ENCODE data around the gene NR2F1. TPM values are rescaled to one million over a fixed set of nuclear protein-coding genes. Genes with fewer than 3 reads are reported as not detected.

Gene NR2F1
- total RNA-seq, 2 experiments from 2014 or later, result not detected

DNA sequence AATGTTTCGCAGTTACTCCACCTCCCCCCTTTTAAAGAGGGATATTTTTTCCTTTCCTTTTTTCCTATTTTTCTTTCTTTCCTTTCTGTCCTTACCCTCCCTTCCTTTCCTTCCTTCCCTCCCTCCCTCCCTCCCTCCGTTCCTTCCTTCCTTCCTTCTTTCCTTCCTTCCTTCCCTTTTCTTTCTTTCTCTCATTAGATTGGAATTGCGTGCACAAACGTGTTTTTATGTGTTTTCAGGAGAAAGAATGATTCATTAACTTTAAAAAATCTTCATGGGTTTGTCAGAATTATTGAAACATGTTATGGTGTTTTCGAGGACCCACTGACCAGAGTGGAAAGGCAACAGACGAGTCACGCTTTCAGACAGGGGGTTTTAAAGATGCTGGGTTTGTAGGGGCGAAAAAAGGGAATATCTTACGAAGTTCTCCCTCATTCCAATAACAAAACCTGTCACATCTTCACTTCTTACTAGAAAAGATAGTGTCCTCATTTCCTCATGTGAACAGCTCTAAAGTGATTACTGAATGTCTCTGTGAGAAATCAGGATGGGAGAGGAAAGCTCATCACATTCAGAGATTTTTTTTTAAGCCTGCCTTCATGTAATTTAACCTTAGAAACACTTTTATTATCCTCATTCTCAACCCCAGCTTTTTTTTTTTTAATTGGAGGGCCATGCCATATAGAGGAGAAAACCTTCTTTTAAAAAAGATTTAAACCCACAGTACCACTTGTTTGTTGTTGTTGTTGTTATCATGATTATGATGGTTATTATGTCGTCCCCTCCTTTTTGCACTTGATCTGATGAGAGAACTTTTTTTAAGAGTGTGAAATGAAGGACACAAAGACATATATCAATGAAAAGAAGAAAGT lies 21.9 kb downstream of the NR2F1 start:
- Mint-ChIP-seq H3K27ac (no peak overlapping the region), H3K4me3 (no peak overlapping the region), H3K36me3 (peaks cover 5% of the 10 kb centered on the region), H3K27me3 (peaks cover 57% of the 10 kb centered on the region), H3K4me1 (peaks cover 17% of the 10 kb centered on the region), H3K9me3 (peaks cover 1% of the 10 kb centered on the region)
- no peak for DNase-seq

DNA sequence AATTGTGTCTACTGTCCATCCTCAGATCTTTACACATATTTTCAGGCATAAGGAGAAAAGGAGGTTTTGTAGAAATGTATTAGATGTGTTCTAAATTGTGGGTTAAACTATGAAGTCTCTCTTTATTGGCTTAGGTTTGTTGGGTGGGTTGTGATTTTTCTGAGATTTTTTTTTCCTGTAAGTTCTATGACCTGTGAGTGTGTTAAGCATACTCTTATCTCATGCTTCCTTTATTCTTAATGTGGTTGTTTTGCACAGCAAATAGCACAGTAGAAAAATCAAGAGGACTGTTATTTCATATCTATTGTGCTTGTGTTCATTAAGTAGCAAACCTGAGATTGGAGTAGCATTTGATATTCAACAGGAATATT lies 23.3 kb downstream of the NR2F1 start:
- peaks cover 5% of the 10 kb centered on the region for H3K36me3 Mint-ChIP-seq
- peaks cover 1% of the 10 kb centered on the region for H3K9me3 Mint-ChIP-seq
- H3K27ac Mint-ChIP-seq, result no peak overlapping the region
- H3K4me1 Mint-ChIP-seq, result peaks cover 17% of the 10 kb centered on the region
- H3K27me3 Mint-ChIP-seq, result peaks cover 72% of the 10 kb centered on the region
- no peak overlapping the region for H3K4me3 Mint-ChIP-seq
- DNase-seq, result no peak

DNA sequence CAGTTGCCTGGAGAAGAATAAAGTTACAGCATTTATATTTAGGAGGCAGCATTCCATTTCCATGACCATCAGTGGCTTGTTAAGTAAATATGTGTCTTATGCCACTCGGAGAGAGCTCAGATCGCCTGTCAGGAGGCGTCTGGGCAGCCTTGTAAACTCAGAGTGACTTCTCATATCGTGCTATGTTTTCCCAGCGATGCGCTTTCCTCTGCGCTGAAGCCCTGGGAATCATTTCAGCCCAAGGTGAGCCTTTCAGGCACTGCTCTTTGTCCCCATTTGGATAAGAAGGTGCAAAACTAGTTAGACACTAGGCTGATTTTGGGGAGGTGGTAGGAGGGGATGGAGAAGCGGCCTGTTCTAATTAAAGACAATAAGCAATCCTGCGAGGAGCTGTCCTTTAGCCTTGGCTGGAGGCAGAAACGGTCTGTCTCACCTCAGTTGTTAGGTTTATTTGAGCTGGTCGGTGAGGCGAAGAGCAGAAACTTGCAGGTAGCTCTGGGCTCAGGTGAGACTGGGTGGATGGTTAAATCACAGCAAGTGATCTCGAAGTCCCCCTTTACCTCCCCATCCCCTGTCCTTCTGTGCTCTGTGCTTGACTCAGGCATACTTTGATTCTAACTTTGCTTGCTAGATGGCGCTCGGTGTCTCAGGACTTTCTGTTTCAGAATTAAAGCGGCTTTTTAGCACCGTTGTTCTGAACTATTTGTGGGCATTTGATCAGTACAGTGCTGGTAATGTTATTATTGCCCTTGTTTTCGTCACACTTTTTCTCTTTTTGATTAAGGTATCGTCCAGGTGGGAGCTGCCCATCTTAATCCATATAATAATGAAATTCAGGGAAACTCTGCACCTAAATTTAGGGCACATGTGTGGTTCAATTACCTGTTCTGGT lies 24.6 kb downstream of the NR2F1 start:
- Mint-ChIP-seq H3K4me1 (peaks cover 21% of the 10 kb centered on the region), H3K9me3 (no peaks in the 10 kb centered on the region), H3K27ac (no peak overlapping the region), H3K4me3 (no peak overlapping the region), H3K36me3 (peaks cover 2% of the 10 kb centered on the region), H3K27me3 (peaks cover 84% of the 10 kb centered on the region)
- DNase-seq, result no peak

DNA sequence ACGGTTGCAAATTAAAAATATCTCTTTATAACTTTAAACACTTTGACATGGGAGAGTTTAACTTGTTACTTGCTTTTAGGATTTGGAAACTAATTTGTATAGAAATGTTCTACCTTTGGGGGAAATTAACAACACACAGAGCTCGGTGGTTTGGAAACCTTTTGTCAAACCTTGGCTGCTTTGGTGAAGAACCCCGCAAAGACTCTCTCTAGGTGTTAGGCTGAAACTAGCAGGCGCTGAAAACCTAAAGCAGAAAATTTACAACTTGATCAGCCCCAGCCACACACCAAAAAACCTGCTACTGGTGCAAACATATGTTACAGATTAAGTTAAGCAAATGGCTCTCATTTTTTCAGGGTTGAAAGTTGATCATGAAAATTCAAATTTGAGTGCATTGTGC lies 25.8 kb downstream of the NR2F1 start:
- peaks cover 95% of the 10 kb centered on the region for H3K27me3 Mint-ChIP-seq
- H3K4me3 Mint-ChIP-seq, result no peak overlapping the region
- H3K36me3 Mint-ChIP-seq, result peaks cover 2% of the 10 kb centered on the region
- no peak overlapping the region for H3K27ac Mint-ChIP-seq
- peaks cover 19% of the 10 kb centered on the region for H3K4me1 Mint-ChIP-seq
- no peaks in the 10 kb centered on the region for H3K9me3 Mint-ChIP-seq
- no peak for DNase-seq

DNA sequence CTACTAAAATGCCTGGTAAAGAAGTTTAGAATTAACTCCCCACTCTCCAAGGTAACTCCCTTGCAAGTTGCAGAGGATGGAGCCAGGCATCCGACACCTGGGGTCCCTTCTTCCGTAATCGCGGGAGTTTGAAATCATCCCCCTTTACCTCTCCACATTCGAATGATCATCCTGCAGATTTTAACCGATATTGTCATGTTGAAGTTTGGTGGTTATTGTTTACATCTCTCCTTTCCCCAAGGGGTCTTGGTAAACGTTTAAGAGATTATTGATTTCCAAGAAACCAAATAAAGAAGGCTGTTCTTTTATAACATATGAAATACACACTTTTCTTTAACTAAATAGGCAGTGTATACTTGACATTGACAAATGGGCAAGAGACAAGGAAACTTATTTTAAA lies 26.7 kb downstream of the NR2F1 start:
- peaks cover under 1% of the 10 kb centered on the region for H3K36me3 Mint-ChIP-seq
- H3K27me3 Mint-ChIP-seq, result peaks cover 97% of the 10 kb centered on the region
- H3K4me1 Mint-ChIP-seq, result peaks cover 17% of the 10 kb centered on the region
- H3K4me3 Mint-ChIP-seq, result no peak overlapping the region
- H3K27ac Mint-ChIP-seq, result no peak overlapping the region
- no peak for DNase-seq
- H3K9me3 Mint-ChIP-seq, result no peaks in the 10 kb centered on the region

DNA sequence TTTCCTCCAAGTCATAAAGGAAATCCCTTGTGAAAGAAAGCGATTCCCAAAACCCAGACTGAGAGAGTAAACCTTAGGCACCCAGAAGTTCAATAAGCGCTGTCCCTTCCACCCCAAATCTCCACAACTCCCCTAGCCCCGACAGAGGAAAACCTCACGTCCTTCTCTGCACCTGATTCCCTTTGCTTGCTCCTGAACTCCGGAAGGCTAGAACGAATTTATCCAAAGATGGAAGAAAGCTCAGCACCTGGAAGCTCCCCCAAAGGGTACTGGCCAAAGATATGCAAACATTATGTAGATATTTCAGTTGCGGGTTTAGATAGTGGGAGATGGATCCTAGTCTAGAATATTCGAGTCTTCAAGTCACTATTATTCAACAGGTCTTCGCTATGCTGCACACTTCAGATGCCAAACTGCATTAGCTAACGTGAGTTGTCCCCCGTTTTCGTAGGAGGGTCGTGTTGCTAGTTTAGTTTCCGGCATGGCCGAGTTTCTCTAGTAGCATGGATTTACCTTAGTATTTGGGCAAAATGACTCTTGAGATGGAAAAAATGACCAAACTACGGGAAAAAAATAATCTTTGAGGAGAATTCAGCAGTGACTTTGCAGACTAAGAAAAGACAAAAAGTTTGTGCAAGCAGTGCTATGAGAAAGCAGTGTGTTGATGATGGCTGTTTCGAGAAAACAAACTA lies 27.7 kb downstream of the NR2F1 start:
- H3K9me3 Mint-ChIP-seq, result no peaks in the 10 kb centered on the region
- DNase-seq, result no peak
- H3K4me1 Mint-ChIP-seq, result peaks cover 15% of the 10 kb centered on the region
- H3K4me3 Mint-ChIP-seq, result no peak overlapping the region
- no peaks in the 10 kb centered on the region for H3K36me3 Mint-ChIP-seq
- no peak overlapping the region for H3K27ac Mint-ChIP-seq
- peaks cover 93% of the 10 kb centered on the region for H3K27me3 Mint-ChIP-seq

DNA sequence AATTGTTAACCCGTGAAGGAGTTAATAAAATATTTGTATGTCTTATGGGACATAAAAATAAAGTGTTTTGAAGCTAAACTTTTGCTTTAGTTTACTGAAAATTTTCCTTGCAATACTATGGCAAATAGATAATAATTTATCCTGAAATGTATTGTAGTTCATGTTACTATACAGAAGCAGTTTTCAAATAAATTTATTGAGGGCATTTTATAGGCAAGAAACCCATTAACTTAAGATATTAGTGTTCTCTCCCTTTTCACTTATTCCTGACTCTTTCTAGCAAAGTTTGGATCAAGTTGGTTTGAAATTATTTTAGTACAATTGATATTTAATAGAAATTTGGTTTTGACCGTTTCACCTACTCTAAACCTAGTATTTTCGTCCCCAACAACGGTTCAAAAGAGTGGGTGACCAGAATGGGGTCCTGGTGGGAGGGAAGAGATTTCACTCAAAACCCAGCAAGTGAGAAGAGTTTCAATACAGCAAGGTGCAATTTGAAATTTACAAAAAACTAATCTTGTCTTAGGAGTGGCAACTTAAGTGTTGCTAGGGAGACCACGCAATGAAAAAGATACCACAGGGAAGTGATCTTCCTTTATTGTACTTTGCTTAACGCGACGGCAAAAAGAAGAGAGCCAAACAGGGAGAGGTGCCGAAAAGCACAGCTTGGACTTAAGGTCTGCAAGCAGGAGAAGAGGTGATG lies 28.4 kb downstream of the NR2F1 start:
- H3K4me3 Mint-ChIP-seq, result no peak overlapping the region

DNA sequence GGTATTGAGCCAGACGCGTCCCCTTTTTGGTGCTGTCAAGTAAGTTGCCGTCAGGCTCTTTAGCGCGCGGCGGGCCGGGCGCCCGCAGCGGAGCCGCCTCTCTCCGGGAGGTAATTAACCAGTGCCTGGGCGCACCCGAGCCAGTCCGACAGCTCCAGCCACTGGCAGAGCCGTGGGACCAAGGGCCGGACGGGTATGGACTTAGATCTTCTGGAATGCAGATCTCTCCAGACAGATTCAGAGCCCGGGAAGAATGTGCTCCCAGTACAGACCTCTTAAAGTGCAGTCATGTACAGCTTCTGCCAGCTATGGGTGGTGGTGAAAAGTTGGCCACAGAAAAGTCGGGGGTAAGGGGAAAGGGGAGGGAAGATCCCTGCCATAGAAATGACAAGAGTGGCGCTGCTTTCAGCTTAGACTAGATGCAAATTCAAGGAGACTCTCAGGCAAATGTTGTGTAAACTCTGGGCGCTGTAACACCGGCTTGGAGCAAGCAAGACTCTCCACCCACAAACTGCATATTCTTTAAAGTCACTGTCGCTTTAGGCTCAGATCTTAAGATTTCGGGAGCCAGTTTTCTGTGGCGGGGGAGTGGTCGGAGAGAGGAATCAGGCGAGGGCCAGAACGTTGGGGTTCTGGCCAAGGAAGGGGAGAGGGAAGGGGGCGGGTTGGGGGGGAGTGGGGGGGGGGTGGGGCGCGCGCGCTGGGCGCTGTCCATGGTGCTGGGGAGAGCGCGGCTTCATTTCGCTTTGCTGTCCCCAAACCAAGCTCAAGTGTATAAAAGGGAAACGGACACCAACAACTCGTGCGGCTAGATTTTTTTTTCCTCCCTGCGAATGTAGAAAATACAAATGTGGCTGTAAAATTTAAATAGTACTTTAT lies 29.2 kb downstream of the NR2F1 start:
- no peaks in the 10 kb centered on the region for H3K36me3 Mint-ChIP-seq
- peaks cover 84% of the 10 kb centered on the region for H3K27me3 Mint-ChIP-seq
- peaks cover 15% of the 10 kb centered on the region for H3K4me1 Mint-ChIP-seq
- H3K4me3 Mint-ChIP-seq, result no peak overlapping the region
- no peak overlapping the region for H3K27ac Mint-ChIP-seq
- no peak for DNase-seq
- H3K9me3 Mint-ChIP-seq, result no peaks in the 10 kb centered on the region

More for the DNA sequence above, 28.4 kb downstream of the NR2F1 start:
- no peaks in the 10 kb centered on the region for H3K9me3 Mint-ChIP-seq
- peaks cover 15% of the 10 kb centered on the region for H3K4me1 Mint-ChIP-seq
- no peaks in the 10 kb centered on the region for H3K36me3 Mint-ChIP-seq
- no peak for DNase-seq
- peaks cover 90% of the 10 kb centered on the region for H3K27me3 Mint-ChIP-seq
- H3K27ac Mint-ChIP-seq, result no peak overlapping the region

DNA sequence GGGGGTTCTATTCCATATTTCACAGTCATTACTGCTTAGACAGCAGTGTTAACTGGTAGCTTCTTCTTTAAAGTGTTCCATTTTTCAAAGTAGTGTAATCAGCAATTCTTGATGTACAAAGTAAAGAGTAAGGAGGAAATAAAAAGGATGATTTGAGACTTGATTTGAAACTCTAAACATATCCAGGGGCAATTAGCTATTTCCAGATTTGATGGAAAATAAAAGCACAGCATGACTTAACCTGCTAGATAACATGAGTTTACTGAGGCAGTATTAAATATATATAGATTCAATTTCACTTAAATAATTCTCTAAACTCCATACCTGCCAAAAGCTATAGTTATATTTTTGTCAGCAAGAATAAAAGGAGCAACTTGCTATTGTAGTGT lies 29.8 kb downstream of the NR2F1 start:
- no peaks in the 10 kb centered on the region for H3K36me3 Mint-ChIP-seq
- H3K27me3 Mint-ChIP-seq, result peaks cover 77% of the 10 kb centered on the region
- H3K4me1 Mint-ChIP-seq, result peaks cover 9% of the 10 kb centered on the region
- H3K9me3 Mint-ChIP-seq, result no peaks in the 10 kb centered on the region
- no peak overlapping the region for H3K4me3 Mint-ChIP-seq
- DNase-seq, result no peak
- H3K27ac Mint-ChIP-seq, result no peak overlapping the region

DNA sequence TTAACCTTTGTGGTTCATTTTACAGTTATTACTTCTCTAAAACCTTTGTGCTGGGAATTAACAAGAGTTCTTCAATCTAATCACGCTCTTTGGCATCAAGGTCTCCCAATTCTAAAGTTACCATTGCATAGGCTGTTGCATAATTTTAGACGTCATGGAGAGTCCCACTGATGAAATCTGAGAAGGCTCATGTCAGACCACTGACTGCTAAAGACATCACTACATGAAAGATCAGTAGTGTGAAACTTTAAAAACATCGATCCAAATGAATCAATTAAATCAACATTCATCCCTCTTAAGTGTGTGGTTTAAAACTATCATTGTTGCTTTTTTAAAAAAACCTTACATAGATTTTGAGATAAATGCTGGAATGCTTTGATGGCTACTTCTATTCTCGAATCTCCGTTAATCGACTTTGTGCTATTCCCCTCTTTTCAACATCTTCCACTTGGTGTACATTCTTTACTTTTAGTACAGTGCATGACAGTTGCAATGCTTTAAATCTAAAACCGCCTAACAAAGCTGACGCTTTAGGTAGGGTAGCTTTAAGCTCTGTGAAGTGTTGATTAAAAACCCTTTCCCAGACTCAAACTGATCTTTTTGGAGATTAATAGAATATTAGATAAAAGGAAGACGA lies 33.6 kb downstream of the NR2F1 start:
- Mint-ChIP-seq H3K27ac (no peak overlapping the region), H3K4me3 (no peak overlapping the region), H3K4me1 (peaks cover 15% of the 10 kb centered on the region), H3K36me3 (no peaks in the 10 kb centered on the region), H3K9me3 (no peaks in the 10 kb centered on the region), H3K27me3 (peaks cover 46% of the 10 kb centered on the region)
- no peak for DNase-seq

DNA sequence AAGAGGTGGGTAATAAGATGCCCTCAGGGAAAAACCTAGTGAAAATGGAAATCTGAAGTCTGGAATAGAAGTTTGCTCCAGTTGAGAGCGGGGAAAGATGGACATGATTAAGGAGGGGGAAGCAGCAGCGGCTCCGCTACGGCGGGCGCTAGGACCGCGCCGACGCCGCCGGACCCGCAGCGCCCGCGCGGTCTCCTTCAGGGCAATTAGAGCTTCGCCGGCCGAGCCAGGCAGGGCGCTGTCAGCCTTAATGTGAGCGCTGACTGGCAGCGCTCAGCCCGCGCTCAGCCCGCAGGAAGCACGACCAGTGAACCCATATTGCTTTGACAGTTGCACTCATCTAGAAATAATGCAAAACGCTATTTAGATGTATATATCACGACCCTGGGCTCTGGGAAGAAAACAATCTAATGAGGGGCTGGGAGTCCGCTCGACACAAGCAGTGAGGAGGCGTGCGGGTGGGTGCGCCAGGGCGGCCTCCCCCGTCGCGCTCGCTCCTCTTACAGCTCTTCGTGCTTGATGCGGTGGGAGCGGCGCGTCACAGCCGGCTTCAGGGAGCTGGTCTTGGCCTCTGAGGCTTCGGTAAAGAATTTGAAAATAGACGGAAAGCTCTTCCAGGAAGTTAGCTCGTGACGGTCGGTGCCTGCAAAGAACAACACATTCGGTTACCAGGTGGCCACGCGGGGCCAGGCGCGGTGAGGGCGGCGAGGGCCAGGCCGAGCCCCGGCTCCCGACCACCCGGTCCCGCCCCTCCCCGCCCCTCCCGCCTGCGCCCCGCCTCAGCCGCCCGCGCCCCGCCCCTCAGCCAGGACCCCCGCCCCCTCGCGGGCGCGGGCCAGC lies 37.7 kb downstream of the NR2F1 start:
- Mint-ChIP-seq H3K27me3 (peaks cover 13% of the 10 kb centered on the region), H3K4me3 (peak overlapping the region; percentile 87), H3K4me1 (peaks cover 25% of the 10 kb centered on the region), H3K36me3 (no peaks in the 10 kb centered on the region), H3K27ac (peak overlapping the region; percentile 55), H3K9me3 (no peaks in the 10 kb centered on the region)
- peak; percentile 75 for DNase-seq

DNA sequence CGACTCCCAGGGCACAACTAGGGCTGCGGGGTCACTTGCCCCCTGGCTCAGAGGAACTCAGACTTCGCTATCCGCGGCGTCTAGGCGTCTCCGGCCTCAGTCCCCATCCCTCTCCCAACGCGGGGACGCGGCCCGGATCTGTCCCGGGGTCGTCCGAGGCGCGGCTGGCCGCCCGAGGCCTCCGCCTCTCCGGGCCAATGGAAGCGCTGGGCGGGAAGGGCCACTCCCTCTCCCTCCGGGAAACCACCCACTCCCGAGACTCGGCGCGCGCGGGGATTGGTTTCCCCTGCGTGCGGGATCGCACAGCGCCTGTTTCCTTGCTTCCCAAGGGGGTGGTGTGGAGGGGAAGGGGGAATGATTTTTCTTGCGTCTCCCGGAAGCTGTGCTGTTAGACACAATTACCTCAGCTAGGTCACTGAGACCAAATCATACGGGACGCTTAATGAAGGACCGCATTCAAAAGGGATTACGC lies 38.3 kb downstream of the NR2F1 start:
- Mint-ChIP-seq H3K27me3 (peaks cover 10% of the 10 kb centered on the region), H3K9me3 (no peaks in the 10 kb centered on the region), H3K36me3 (no peaks in the 10 kb centered on the region), H3K27ac (no peak overlapping the region), H3K4me3 (peak overlapping the region; percentile 57), H3K4me1 (peaks cover 25% of the 10 kb centered on the region)
- DNase-seq, result peak; percentile 28

All from activated naive CD8-positive, alpha-beta T cell treated with anti-CD3 and anti-CD28 coated beads for 36 hours (primary cell).